Central memory CD8-positive, alpha-beta T cell (primary cell): ENCODE data around the gene B3GNT3.
"Not testable (repeated sequence)": the region's sequence is repeated elsewhere in the genome, so short reads cannot be mapped to it uniquely, and the experiment has no call there.

Experiments used
- ATAC-seq: fragments of 150-1000 bp; cut with Tn5 transposase; replicated peaks from 2 replicates; pipeline ENCODE4 v1.10.0; 2022; ENCODE audit warnings: mild to moderate bottlenecking, moderate FRiP score, moderate number of reproducible peaks; ENCODE audit not compliant: poor library complexity, severe bottlenecking; ENCODE audit errors: extremely low read depth
- DNase-seq, 2 donors: peaks; one replicate each; pipeline ENCODE4 v3.0.0; 2021; ENCODE audit warnings: low spot score in 2 of 2
- H3K27ac Mint-ChIP-seq: one replicate; pipeline ENCODE4 v1.8.0; 2022; ENCODE audit warnings: low read depth, mild to moderate bottlenecking, moderate library complexity, mixed read lengths
- H3K27me3 Mint-ChIP-seq: one replicate; pipeline ENCODE4 v1.8.0; 2022; ENCODE audit warnings: mixed read lengths
- H3K36me3 Mint-ChIP-seq: one replicate; pipeline ENCODE4 v1.8.0; 2022; ENCODE audit warnings: mild to moderate bottlenecking, moderate library complexity, mixed read lengths; ENCODE audit not compliant: insufficient read depth
- H3K4me1 Mint-ChIP-seq: one replicate; pipeline ENCODE4 v1.8.0; 2022; ENCODE audit warnings: mixed read lengths
- H3K4me3 Mint-ChIP-seq: one replicate; pipeline ENCODE4 v1.8.0; 2022; ENCODE audit warnings: mild to moderate bottlenecking, moderate library complexity, mixed read lengths
- H3K9me3 Mint-ChIP-seq: one replicate; pipeline ENCODE4 v1.8.0; 2022; ENCODE audit warnings: mixed read lengths

Gene B3GNT3

GRCh38 chr19:17775991-17776803, 18.7 kb upstream of the B3GNT3 start:
- ATAC-seq (peak; percentile 59), DNase-seq (no peak)
- H3K4me1 Mint-ChIP-seq = peaks cover 5% of the 10 kb centered on the region
- no peak overlapping the region for H3K4me3 Mint-ChIP-seq
- H3K27me3 Mint-ChIP-seq = no peaks in the 10 kb centered on the region
- no peak overlapping the region for H3K27ac Mint-ChIP-seq
- no peaks in the 10 kb centered on the region for H3K9me3 Mint-ChIP-seq
- peaks cover 19% of the 10 kb centered on the region for H3K36me3 Mint-ChIP-seq

DNA sequence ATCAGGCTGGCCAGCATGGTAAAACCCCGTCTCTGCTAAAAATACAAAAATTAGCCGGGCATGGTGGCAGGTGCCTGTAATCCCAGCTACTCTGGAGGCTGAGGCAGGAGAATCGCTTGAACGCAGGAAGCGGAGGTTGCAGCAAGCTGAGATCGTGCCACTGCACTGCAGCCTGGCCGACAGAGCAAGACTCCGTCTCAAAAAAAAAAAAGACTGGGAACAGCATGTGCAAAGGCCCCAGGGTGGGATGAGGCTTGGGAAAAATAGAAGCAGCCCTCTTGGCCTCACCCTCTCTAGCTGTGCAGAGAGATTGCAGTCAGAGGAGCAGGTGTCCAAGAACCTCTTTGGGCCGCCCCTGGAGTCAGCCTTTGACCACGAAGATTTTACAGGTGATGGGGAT, 17.1 kb upstream of the B3GNT3 start:
- not testable (repeated sequence) for H3K4me3 Mint-ChIP-seq, DNase-seq, H3K9me3 Mint-ChIP-seq, H3K27me3 Mint-ChIP-seq, ATAC-seq, H3K4me1 Mint-ChIP-seq
- Mint-ChIP-seq H3K27ac (peak overlapping the region; percentile 36), H3K36me3 (peaks cover 15% of the 10 kb centered on the region)

- Mint-ChIP-seq H3K9me3 (no peaks in the 10 kb centered on the region), H3K27me3 (no peaks in the 10 kb centered on the region), H3K36me3 (peaks cover 12% of the 10 kb centered on the region), H3K27ac (peak overlapping the region; percentile 73), H3K4me1 (peaks cover 5% of the 10 kb centered on the region), H3K4me3 (no peak overlapping the region)
- ATAC-seq (no peak), DNase-seq (no peak)
Measured at GRCh38 chr19:17778251-17778967, 16.5 kb upstream of the B3GNT3 start.

DNA sequence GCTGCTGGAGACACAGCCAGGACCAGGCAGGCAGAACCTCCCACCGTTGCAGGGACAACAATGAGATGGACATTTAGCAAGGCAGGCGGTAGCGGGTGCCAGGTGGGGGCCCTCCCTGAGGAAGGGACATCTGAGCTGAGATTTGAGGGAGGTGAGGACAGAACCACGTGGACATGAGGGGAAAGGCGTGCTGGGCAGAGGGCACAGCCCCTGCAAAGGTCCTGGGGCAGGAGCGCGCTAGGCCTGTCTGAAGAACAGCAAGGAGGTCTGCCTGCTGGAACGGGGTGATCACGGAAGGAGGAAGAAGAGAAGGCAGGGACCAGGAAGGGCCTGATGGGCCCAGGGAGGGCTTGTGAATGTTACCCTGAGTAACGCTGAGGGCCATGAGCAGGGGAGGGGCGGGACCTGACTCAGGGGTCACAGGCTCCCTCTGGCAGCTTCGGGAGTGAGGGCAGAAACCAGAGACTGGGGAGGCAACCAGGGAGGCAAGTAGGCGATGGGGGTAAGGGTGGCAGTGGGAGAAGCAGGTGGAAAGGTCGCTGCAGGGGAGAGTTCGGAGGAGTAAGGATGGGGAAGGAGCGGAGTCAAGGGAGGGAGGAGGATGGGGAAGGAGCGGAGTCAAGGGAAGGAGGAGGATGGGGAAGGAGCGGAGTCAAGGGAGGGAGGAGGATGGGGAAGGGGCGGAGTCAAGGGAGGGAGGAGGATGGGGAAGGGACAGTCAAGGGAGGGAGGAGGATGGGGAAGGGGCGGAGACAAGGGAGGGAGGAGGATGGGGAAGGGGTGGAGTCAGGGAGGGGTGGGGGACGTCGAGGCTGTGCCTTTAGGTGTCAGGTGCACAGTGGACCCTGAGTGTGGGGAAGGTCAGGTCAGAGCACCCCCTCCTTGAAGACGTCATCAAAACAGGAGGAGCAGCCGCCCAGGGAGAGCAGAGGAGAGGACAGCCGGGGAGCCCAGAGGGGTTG, 15.7 kb upstream of the B3GNT3 start:
- no peak for ATAC-seq
- H3K4me1 Mint-ChIP-seq = peaks cover 5% of the 10 kb centered on the region

DNA sequence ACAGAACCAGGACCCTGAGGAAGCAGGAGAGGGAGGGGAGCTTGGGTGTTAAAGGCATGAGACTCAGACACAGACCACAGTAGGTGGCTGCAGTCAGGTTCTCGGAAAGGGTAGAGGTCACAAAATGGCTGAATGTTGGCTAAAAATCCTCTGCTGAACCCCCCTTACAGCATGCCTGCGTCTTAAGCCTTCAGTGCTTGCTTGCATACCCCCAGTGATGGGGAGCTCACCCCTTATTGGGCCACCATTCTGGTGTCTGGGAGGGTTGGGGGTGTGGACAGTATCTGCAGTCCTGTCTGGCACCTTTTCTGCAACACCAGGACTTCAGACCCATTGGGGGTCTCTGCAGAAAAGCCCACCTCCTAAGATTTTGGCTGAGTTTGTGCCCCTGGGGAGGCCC, 14.2 kb upstream of the B3GNT3 start:
- H3K9me3 Mint-ChIP-seq = no peaks in the 10 kb centered on the region
- peaks cover 5% of the 10 kb centered on the region for H3K4me1 Mint-ChIP-seq
- H3K36me3 Mint-ChIP-seq = peaks cover 25% of the 10 kb centered on the region

More for the DNA sequence above, 15.7 kb upstream of the B3GNT3 start:
- no peak for DNase-seq
- peak overlapping the region; percentile 73 for H3K27ac Mint-ChIP-seq
- no peaks in the 10 kb centered on the region for H3K27me3 Mint-ChIP-seq
- no peaks in the 10 kb centered on the region for H3K9me3 Mint-ChIP-seq
- peaks cover 15% of the 10 kb centered on the region for H3K36me3 Mint-ChIP-seq
- no peak overlapping the region for H3K4me3 Mint-ChIP-seq

DNA sequence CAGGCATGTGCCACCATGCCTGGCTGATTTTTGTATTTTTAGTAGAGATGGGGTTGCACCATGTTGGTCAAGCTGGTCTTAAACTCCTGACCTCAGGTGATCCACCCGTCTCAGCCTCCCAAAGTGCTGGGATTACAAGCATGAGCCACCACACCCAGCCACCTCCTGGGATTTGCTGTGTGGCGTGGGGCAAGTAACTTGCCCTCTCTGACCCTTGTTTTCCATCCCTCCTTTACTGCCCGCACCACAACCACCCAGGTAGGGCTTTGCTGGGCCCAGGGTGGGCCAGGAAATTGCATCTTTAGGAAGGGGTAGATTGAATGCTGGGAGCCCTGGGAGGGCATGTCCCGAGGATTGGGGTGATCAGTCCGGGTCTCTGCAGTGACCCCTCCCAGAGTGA, 11.2 kb upstream of the B3GNT3 start:
- peaks cover 25% of the 10 kb centered on the region for H3K36me3 Mint-ChIP-seq
- not testable (repeated sequence) for H3K9me3 Mint-ChIP-seq, DNase-seq, H3K27me3 Mint-ChIP-seq, H3K4me3 Mint-ChIP-seq, H3K27ac Mint-ChIP-seq, ATAC-seq, H3K4me1 Mint-ChIP-seq

More for the DNA sequence above, 14.2 kb upstream of the B3GNT3 start:
- no peak for ATAC-seq
- H3K27ac Mint-ChIP-seq = no peak overlapping the region
- H3K27me3 Mint-ChIP-seq = no peaks in the 10 kb centered on the region
- DNase-seq = no peak
- H3K4me3 Mint-ChIP-seq = no peak overlapping the region

DNA sequence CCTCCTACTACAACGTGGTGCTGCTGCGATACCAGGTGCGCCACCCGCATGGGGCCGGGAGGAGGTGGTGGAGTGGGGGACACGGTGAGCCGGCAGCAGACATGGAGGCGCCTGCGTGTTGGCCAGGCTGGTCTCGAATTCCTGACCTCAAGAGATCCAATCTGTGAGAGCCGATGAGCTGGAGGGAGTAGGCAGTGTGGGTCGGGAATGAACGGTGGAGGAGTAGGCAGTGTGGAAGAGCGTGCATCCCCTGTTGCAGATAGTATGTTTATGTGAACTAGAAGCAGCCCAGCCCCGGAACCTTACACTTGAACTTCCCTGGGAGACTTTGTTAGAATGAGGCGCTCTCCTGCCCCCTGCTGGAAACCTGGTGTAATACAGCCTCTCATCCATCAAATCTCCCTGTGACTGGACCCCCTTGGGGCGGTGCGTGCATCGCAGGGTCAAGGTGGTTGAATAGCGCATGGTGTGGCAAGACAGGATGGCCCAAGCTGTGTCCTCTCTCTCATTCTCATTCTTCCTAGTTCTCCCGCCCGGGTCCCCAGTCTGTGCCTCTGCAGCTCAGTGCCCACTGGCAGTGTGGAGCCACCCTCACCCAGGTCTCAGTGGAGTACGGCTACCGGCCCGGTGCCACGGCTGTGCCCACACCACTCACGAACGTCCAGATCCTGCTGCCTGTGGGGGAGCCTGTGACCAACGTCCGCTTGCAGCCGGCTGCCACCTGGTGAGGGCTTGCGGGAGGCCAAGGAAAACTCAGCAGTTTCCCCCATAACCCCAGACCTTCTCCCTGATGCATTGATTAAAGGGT, 10.5 kb upstream of the B3GNT3 start:
- ATAC-seq = peak; percentile 40
- Mint-ChIP-seq H3K27ac (no peak overlapping the region), H3K4me1 (no peaks in the 10 kb centered on the region), H3K4me3 (no peak overlapping the region), H3K9me3 (no peaks in the 10 kb centered on the region), H3K27me3 (no peaks in the 10 kb centered on the region), H3K36me3 (peaks cover 25% of the 10 kb centered on the region)
- DNase-seq = peak; percentile 48 to 73

DNA sequence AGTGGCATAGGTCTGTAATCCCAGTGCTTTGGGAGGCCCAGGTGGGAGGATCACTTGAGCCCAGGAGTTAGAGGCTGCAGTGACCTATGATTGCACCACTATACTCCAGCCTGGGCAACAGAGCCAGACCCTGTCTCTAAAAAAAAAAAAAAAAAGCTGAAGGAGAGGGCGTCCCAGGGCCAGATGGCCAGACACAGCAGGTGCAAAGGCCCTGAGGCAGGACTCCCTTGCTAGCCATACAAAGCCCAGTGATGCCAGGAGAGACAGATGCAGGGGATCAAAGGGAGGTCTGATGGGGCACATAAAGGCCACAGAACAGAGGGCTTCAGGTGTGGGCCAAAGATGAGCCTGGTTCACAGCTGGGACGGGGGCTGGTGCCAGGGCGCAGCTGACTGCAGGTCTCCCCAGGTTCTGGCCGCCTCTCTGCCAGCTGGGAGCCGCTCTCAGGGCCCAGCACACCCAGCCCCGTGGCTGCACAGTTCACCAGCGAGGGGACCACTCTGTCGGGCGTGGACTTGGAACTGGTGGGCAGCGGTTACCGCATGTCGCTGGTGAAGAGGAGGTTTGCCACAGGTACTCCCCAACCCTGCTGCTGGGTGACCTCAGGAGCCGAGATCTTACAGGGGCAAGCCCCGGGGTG, 7.5 kb upstream of the B3GNT3 start:
- ATAC-seq (no peak), DNase-seq (no peak)
- no peak overlapping the region for H3K27ac Mint-ChIP-seq
- no peak overlapping the region for H3K4me3 Mint-ChIP-seq
- H3K36me3 Mint-ChIP-seq = peaks cover 22% of the 10 kb centered on the region
- H3K4me1 Mint-ChIP-seq = peaks cover 22% of the 10 kb centered on the region
- no peaks in the 10 kb centered on the region for H3K27me3 Mint-ChIP-seq
- H3K9me3 Mint-ChIP-seq = no peaks in the 10 kb centered on the region

GRCh38 chr19:17788632-17789031, 6.3 kb upstream of the B3GNT3 start:
- H3K36me3 Mint-ChIP-seq = peaks cover 21% of the 10 kb centered on the region
- no peak overlapping the region for H3K27ac Mint-ChIP-seq
- ATAC-seq = no peak
- no peak overlapping the region for H3K4me3 Mint-ChIP-seq
- H3K27me3 Mint-ChIP-seq = peaks cover under 1% of the 10 kb centered on the region
- no peak for DNase-seq
- H3K9me3 Mint-ChIP-seq = no peaks in the 10 kb centered on the region
- peaks cover 22% of the 10 kb centered on the region for H3K4me1 Mint-ChIP-seq

DNA sequence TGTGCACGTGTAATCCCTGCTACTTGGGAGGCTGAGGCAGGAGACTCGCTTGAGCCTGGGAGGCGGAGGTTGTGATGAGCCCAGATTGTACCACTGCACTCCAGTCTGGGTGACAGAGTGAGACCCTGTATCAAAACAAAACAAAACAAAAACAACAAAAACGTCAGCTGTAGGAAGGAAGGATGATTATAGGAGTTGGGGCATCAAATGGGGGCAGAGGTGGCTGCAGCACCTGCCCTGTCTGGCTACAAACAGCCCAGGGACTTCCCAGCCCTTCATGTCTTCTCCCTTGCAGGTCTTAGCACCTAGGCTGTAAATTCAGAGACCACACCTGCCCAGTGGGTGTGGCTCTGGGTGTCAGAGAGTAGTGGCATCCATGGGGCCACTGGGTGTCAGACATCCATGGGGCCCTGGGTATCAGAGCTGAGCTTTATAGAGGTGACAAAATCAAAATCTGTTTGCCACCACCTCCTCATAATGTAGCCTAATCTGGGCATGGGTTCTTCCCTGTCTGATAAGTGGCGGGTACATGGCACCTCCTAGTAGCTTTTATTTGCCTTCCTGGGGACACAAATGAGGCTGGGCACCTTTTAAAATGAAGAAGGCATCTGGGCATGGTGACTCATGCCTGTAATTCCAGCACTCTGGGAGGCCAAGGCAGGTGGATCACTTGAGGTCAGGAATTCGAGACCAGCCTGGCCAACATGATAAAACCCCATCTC, 4.7 kb upstream of the B3GNT3 start:
- no peak overlapping the region for H3K4me3 Mint-ChIP-seq

DNA sequence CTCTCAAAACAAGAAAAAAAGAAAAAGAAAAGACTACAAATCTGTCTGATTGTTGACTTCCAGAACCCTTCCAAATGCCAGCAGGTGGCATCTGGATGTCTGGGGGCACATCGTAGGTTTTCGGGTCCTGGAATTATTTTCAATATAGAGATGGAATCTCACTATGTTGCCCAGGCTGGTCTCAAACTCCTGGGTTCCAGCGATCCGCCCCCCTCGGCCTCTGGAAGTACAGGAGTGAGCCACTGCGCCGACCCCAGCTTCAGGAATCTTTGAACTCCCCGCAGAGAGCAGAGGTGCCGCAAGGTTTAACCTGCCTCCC, 567 bp upstream of the B3GNT3 start:
- Mint-ChIP-seq H3K9me3 (no peaks in the 10 kb centered on the region), H3K27ac (no peak overlapping the region), H3K36me3 (no peaks in the 10 kb centered on the region), H3K27me3 (peaks cover 11% of the 10 kb centered on the region), H3K4me1 (peaks cover 30% of the 10 kb centered on the region), H3K4me3 (peak overlapping the region; percentile 63)
- DNase-seq (no peak), ATAC-seq (no peak)

More for the DNA sequence above, 4.7 kb upstream of the B3GNT3 start:
- H3K9me3 Mint-ChIP-seq = no peaks in the 10 kb centered on the region
- peak overlapping the region; percentile 59 for H3K27ac Mint-ChIP-seq
- peaks cover 11% of the 10 kb centered on the region for H3K36me3 Mint-ChIP-seq
- H3K4me1 Mint-ChIP-seq = peaks cover 30% of the 10 kb centered on the region
- H3K27me3 Mint-ChIP-seq = peaks cover 11% of the 10 kb centered on the region
- DNase-seq (no peak), ATAC-seq (peak; percentile 56)
